ENCODE measurements around the gene ADGRA1. TPM values are rescaled to one million over a fixed set of nuclear protein-coding genes. Genes with fewer than 3 reads are reported as not detected.

Gene ADGRA1
- total and polyA plus RNA-seq, 2 of the 8 experiments (the other 6 are each of a cell fraction or from before 2014, with no cell fraction given) = 0.17 to 0.21 TPM

- no peak for TF ChIP-seq RAD21 (IDR thresholded peaks at IDR 0.05 in 1 of 2, conservative IDR thresholded peaks at IDR 0.05 in 1 of 2; ENCODE audit: low read depth in 2 of 2, low read length in 2 of 2)
- TF ChIP-seq KDM4A (IDR thresholded peaks at IDR 0.05; ENCODE audit: low read depth, low read length, severe bottlenecking) = no peak
- TF ChIP-seq, protein P1, sequence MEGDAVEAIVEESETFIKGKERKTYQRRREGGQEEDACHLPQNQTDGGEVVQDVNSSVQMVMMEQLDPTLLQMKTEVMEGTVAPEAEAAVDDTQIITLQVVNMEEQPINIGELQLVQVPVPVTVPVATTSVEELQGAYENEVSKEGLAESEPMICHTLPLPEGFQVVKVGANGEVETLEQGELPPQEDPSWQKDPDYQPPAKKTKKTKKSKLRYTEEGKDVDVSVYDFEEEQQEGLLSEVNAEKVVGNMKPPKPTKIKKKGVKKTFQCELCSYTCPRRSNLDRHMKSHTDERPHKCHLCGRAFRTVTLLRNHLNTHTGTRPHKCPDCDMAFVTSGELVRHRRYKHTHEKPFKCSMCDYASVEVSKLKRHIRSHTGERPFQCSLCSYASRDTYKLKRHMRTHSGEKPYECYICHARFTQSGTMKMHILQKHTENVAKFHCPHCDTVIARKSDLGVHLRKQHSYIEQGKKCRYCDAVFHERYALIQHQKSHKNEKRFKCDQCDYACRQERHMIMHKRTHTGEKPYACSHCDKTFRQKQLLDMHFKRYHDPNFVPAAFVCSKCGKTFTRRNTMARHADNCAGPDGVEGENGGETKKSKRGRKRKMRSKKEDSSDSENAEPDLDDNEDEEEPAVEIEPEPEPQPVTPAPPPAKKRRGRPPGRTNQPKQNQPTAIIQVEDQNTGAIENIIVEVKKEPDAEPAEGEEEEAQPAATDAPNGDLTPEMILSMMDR (IDR thresholded peaks at IDR 0.05; ENCODE audit: control extremely low read depth in 1 of 3, insufficient read depth in 1 of 3, low read depth in 1 of 3, low read length in 3 of 3) = no peak
- TF ChIP-seq E2F6 (IDR thresholded peaks at IDR 0.05) = no peak
- no peak for TF ChIP-seq BCL11A (IDR thresholded peaks at IDR 0.05; ENCODE audit: low read depth in 2 of 2, low read length in 2 of 2)
- POLR2A ChIA-PET (ENCODE audit: partially characterized antibody) = no interaction called here
- H3K9me3 ChIP-seq (ENCODE audit: insufficient read depth in 2 of 2, low read depth in 1 of 2, low read length in 1 of 2) = no peaks in the 10 kb centered on the region; a peak in 1 of 4 replicates
- H3K27ac ChIP-seq (ENCODE audit: low read depth, low read length) = no peak overlapping the region
- no peak overlapping the region for H4K5ac ChIP-seq (ENCODE audit: insufficient read length, low read depth, low read length)
- no peak overlapping the region for H2BK20ac ChIP-seq (ENCODE audit: low read length)
- H3K14ac ChIP-seq (ENCODE audit: insufficient read length) = no peak overlapping the region
- no peak overlapping the region for H2AFZ ChIP-seq (ENCODE audit: low read length)
- no peak overlapping the region for H3K4ac ChIP-seq (replicated peaks; ENCODE audit: insufficient read length, low read depth, low read length)
- no peak overlapping the region for H4K91ac ChIP-seq (replicated peaks; ENCODE audit: insufficient read length, low read length)
- no peak for FAIRE-seq
- no peaks in the 10 kb centered on the region; a peak in 1 of 7 replicates for H3K4me1 ChIP-seq (replicated peaks in 1 of 4; ENCODE audit: control insufficient read depth in 3 of 4, insufficient read depth in 4 of 4, low read length in 3 of 4)
- no peaks in the 10 kb centered on the region for H3K36me3 ChIP-seq (ENCODE audit: control insufficient read depth in 2 of 4, insufficient read depth in 4 of 4, low read length in 3 of 4)
- no peak overlapping the region for H3K9ac ChIP-seq (replicated peaks in 1 of 4; ENCODE audit: extremely low read depth in 1 of 4, low read depth in 3 of 4, low read length in 3 of 4)
- H2BK12ac ChIP-seq (ENCODE audit: low read depth, low read length) = no peak overlapping the region
- 80% methylated on average over 7 of the region's 7 CpGs; no CpG with 5 or more reads in 1 of the 2 experiments for WGBS, 2 experiments (ENCODE audit: extremely low coverage in 1 of 2, insufficient coverage in 1 of 2, insufficient read length in 1 of 2, insufficient replicate concordance in 2 of 2, low coverage in 1 of 2, low lambda C conversion rate in 2 of 2, missing lambda C conversion rate in 1 of 2)
- no peak overlapping the region for H3K23ac ChIP-seq (ENCODE audit: insufficient read length)
- no peaks in the 10 kb centered on the region for H3K23me2 ChIP-seq (ENCODE audit: low read depth, low read length)
- H3K27me3 ChIP-seq (replicated peaks in 1 of 4; ENCODE audit: control insufficient read depth in 3 of 4, extremely low read depth in 1 of 4, insufficient read depth in 3 of 4, low read length in 3 of 4) = no peaks in the 10 kb centered on the region
- CTCF ChIA-PET (ENCODE audit: partially characterized antibody) = interaction anchor here (0.7 kb wide), 1 partner anchor 144 kb away, joined by 3 read pairs; no protein-coding TSS in a partner anchor
- no peak overlapping the region for H3K4me2 ChIP-seq (ENCODE audit: insufficient read depth in 1 of 2, low read depth in 2 of 2, low read length in 2 of 2)
- H4K8ac ChIP-seq (ENCODE audit: extremely low read depth, insufficient read depth, low read length) = no peak overlapping the region
- H3K56ac ChIP-seq (replicated peaks; ENCODE audit: insufficient read length, low read depth, low read length) = no peak overlapping the region
- H3K79me1 ChIP-seq (ENCODE audit: low read depth, low read length) = no peaks in the 10 kb centered on the region
- H2AK5ac ChIP-seq (ENCODE audit: low read depth, low read length) = no peak overlapping the region
- H3K4me3 ChIP-seq (ENCODE audit: extremely low read depth in 1 of 4, insufficient read depth in 2 of 4, low read depth in 3 of 4, low read length in 4 of 4) = no peak overlapping the region
- peaks cover 0 to 3% of the 10 kb centered on the region in 2 experiments for H4K20me1 ChIP-seq (replicated peaks in 1 of 2; ENCODE audit: control insufficient read depth in 1 of 2, insufficient read depth in 2 of 2, low read length in 2 of 2)
- no peak overlapping the region for H3K18ac ChIP-seq (ENCODE audit: extremely low read depth, low read length)
- no peak overlapping the region for H2BK15ac ChIP-seq (ENCODE audit: low read length)
- H3K79me2 ChIP-seq (ENCODE audit: control insufficient read depth in 1 of 2, insufficient read depth in 2 of 2, low read length in 2 of 2) = no peaks in the 10 kb centered on the region
- no peak for DNase-seq (ENCODE audit: low read depth in 1 of 2, low spot score in 2 of 2)
- no peak overlapping the region for H2BK120ac ChIP-seq (replicated peaks; ENCODE audit: low read depth, low read length)
- H2BK5ac ChIP-seq (ENCODE audit: low read depth, low read length) = no peak overlapping the region
These were observed 7.1 kb upstream of the ADGRA1 start for GRCh38 chr10:133080683-133081040.
